A673 (cell line): ENCODE data around the gene METTL1. TPM values are rescaled to one million over a fixed set of nuclear protein-coding genes. Genes with fewer than 3 reads are reported as not detected.
A peak's percentile ranks its signal among the peaks of the same experiment; 100 is the strongest.
"Not testable (repeated sequence)": the region's sequence is repeated elsewhere in the genome, so short reads cannot be mapped to it uniquely, and the experiment has no call there.

Experiments
- Bru-seq: library from RNA; stranded (reverse); fragments of 400-500 nt; gene quantifications from one replicate; lab custom pipeline; 2021; lab: Mats Ljungman, UMichigan
- BruChase-seq, 2 experiments: library from RNA; stranded (reverse); fragments of 400-500 nt; gene quantifications; one replicate each; lab custom pipeline; 2021; lab: Mats Ljungman, UMichigan
- BruUV-seq: library from RNA; stranded (reverse); fragments of 400-500 nt; replicated peaks from 2 replicates; lab custom pipeline; 2021; lab: Mats Ljungman, UMichigan
- CTCF ChIA-PET: fragments of 300-600 bp; sonication (Branson Sonifier 250); formaldehyde crosslinking; loops from one replicate; lab custom pipeline; 2022; ENCODE audit warnings: antibody characterized with exemption; lab: Charles Lee
- POLR2A ChIA-PET: fragments of 300-600 bp; sonication (Branson Sonifier 250); formaldehyde crosslinking; loops from one replicate; lab custom pipeline; 2022; ENCODE audit warnings: antibody characterized with exemption; ENCODE audit not compliant: low non-redundant PET; lab: Charles Lee
- DNase-seq: peaks from one replicate; pipeline ENCODE4 v3.0.0-alpha.2; 2015; ENCODE audit warnings: low spot score
- H3K27ac ChIP-seq: fragments of 200-600 bp; sonication (generic); 2 replicates; pipeline ENCODE4 v1.5.1; 2016; ENCODE audit warnings: mixed run types, low read depth, mild to moderate bottlenecking, mixed read lengths, antibody characterized with exemption, low read length; ENCODE audit not compliant: poor library complexity, severe bottlenecking
- H3K27me3 ChIP-seq: fragments of 200-600 bp; sonication (generic); replicated peaks from 2 replicates; pipeline ENCODE4 v1.6.1; 2017; ENCODE audit warnings: mixed run types, low read depth, mild to moderate bottlenecking, mixed read lengths, antibody characterized with exemption, low read length; ENCODE audit not compliant: insufficient read depth, poor library complexity
- H3K36me3 ChIP-seq: fragments of 200-600 bp; sonication (generic); 2 replicates; pipeline ENCODE4 v1.6.1; 2016; ENCODE audit warnings: mixed run types, mild to moderate bottlenecking, mixed read lengths, antibody characterized with exemption, low read length; ENCODE audit not compliant: insufficient read depth, poor library complexity, severe bottlenecking
- H3K4me1 ChIP-seq: fragments of 200-600 bp; sonication (generic); 2 replicates; pipeline ENCODE4 v1.6.1; 2017; ENCODE audit warnings: mixed run types, mild to moderate bottlenecking, mixed read lengths, antibody characterized with exemption, low read length; ENCODE audit not compliant: insufficient read depth, poor library complexity, severe bottlenecking
- H3K4me3 ChIP-seq: fragments of 200-600 bp; sonication (generic); 2 replicates; pipeline ENCODE4 v1.5.1; 2016; ENCODE audit warnings: low read depth, mixed run types, mild to moderate bottlenecking, mixed read lengths, low read length; ENCODE audit not compliant: poor library complexity, severe bottlenecking
- H3K9me3 ChIP-seq: fragments of 200-600 bp; sonication (generic); 2 replicates; pipeline ENCODE4 v1.6.1; 2016; ENCODE audit warnings: mixed run types, low read depth, mild to moderate bottlenecking, mixed read lengths, antibody characterized with exemption, low read length; ENCODE audit not compliant: poor library complexity, severe bottlenecking
- CTCF ChIP-seq: fragments of 300-800, 200-600 bp; sonication (generic); conservative IDR thresholded peaks from 2 replicates; pipeline ENCODE4 v1.5.1; 2017; ENCODE audit warnings: low read depth, mild to moderate bottlenecking, antibody characterized with exemption, low read length, moderate library complexity, mixed read lengths
- EZH2 ChIP-seq: fragments of 200-600 bp; sonication (generic); IDR thresholded peaks from 2 replicates; pipeline ENCODE4 v1.6.1; 2017; ENCODE audit warnings: borderline replicate concordance, low read depth, mild to moderate bottlenecking, mixed read lengths, antibody characterized with exemption, low read length; ENCODE audit not compliant: poor library complexity, severe bottlenecking
- intact Hi-C: fragments of 100-400 bp; cut with micrococcal nuclease; formaldehyde crosslinking; loops from one replicate; pipeline ENCODE4 v1.10.0; 2022; ENCODE audit not compliant: unreplicated experiment
- long read RNA-seq: library from polyadenylated mRNA; stranded (forward); transcript quantifications from one replicate; pipeline ENCODE4 v2.0.0, GENCODE V29; 2022
- total RNA-seq: library from RNA; stranded (reverse); gene quantifications from 2 replicates; pipeline ENCODE4 v1.2.3, GENCODE V29; 2021

Gene METTL1
- total RNA-seq = 51.0 and 55.6 TPM in 2 replicates
- percentile 88 among the genes with signal in this experiment for Bru-seq, nascent RNA
- percentile 79 among the genes with signal in this experiment for BruChase-seq, experiment 1, labeled RNA remaining after a 2-hour chase
- BruChase-seq, experiment 2, labeled RNA remaining after a 6-hour chase = percentile 76 among the genes with signal in this experiment
- long read RNA-seq, transcript METTL1-202 (6 exons, 2,066 nt) = major isoform, 51 of 53 reads
- long read RNA-seq, partial matches to known transcripts = 0 of 53 reads
- long read RNA-seq, other reads (novel, unspliced or antisense) = 1 of 53 reads

GRCh38 chr12:57771873-57772428 is at the start of gene METTL1:
Gene METTL1 (minus strand): TSS chr12:57772105. CDS start chr12:57772083, 22 bp downstream.
- TF ChIP-seq CTCF (no peak), EZH2 (no peak)
- Histone ChIP-seq H3K9me3 (no peaks in the 10 kb centered on the region), H3K4me1 (peaks cover 13% of the 10 kb centered on the region), H3K36me3 (peaks cover 6% of the 10 kb centered on the region), H3K4me3 (peak within 1 kb of the TSS; percentile 63), H3K27ac (peak within 1 kb of the TSS; percentile 95), H3K27me3 (no peaks in the 10 kb centered on the region)
- ChIA-PET POLR2A (interaction anchor here (0.6 kb wide), 1 partner anchor 139 kb away, joined by 8 read pairs; the partner anchor contains the start of gene B4GALNT1), CTCF (interaction anchor here (0.6 to 0.8 kb wide), 2 partner anchors 11 to 15 kb away, joined by 3 to 4 read pairs; partner anchors contain the start of gene TSFM)
- intact Hi-C loops = no loop called here
- peak; percentile 99 for DNase-seq
- BruUV-seq = no TSS peak

GRCh38 chr12:57821015-57821414 is 49.1 kb upstream of the METTL1 start:
- intact Hi-C loops, H3K27me3 ChIP-seq, BruUV-seq, H3K9me3 ChIP-seq, DNase-seq, H3K27ac ChIP-seq, H3K4me1 ChIP-seq, CTCF ChIA-PET, POLR2A ChIA-PET, H3K4me3 ChIP-seq: not testable (repeated sequence)
- peaks cover 61% of the 10 kb centered on the region for H3K36me3 ChIP-seq

GRCh38 chr12:57820119-57820518 is 48.2 kb upstream of the METTL1 start:
- peaks cover 52% of the 10 kb centered on the region for H3K36me3 ChIP-seq
- H3K9me3 ChIP-seq, H3K4me3 ChIP-seq, POLR2A ChIA-PET, DNase-seq, intact Hi-C loops, H3K4me1 ChIP-seq, CTCF ChIA-PET, H3K27me3 ChIP-seq, H3K27ac ChIP-seq: not testable (repeated sequence)
- TSS peak; percentile 2 for BruUV-seq

GRCh38 chr12:57817990-57818331 is 46.1 kb upstream of the METTL1 start:
- BruUV-seq, H3K9me3 ChIP-seq, H3K4me3 ChIP-seq, intact Hi-C loops, H3K27me3 ChIP-seq, H3K27ac ChIP-seq, DNase-seq, H3K4me1 ChIP-seq, POLR2A ChIA-PET: not testable (repeated sequence)
- peaks cover 30% of the 10 kb centered on the region for H3K36me3 ChIP-seq
- CTCF ChIA-PET = interaction anchor here (0.6 kb wide), 1 partner anchor 361 kb away, joined by 3 read pairs; no protein-coding TSS in a partner anchor
